ENCODE results near the gene TTLL9. TPM values are rescaled to one million over a fixed set of nuclear protein-coding genes. Genes with fewer than 3 reads are reported as not detected.
A peak's percentile ranks its signal among the peaks of the same experiment; 100 is the strongest.

Gene TTLL9
- total and polyA plus RNA-seq, 2 experiments from 2014 or later, result 0.09 to 0.15 TPM

GRCh38 chr20:31866221-31866620, 4.2 kb upstream of the TTLL9 start:
- DNase-seq (ENCODE audit: low read depth in 1 of 2, low spot score in 1 of 2), result no peak

GRCh38 chr20:31868853-31869672, 1.4 kb upstream of the TTLL9 start:
- Histone ChIP-seq H3K4me3 (peak overlapping the region; percentile 65), H3K4me1 (ENCODE audit: low read depth) (peaks cover 3% of the 10 kb centered on the region), H3K9me3 (ENCODE audit: low read depth) (no peaks in the 10 kb centered on the region), H3K27ac (no peak overlapping the region), H3K27me3 (no peaks in the 10 kb centered on the region), H3K36me3 (no peaks in the 10 kb centered on the region)
- TF ChIP-seq CTCF (IDR thresholded peaks at IDR 0.05; ENCODE audit: low read depth, low read length), result no peak
- no peak for DNase-seq (ENCODE audit: low read depth in 1 of 2, low spot score in 1 of 2)

More at GRCh38 chr20:31866221-31866620, 4.2 kb upstream of the TTLL9 start:
- no peaks in the 10 kb centered on the region for H3K9me3 ChIP-seq (ENCODE audit: low read depth)
- no peaks in the 10 kb centered on the region for H3K27me3 ChIP-seq
- no peak for TF ChIP-seq CTCF (IDR thresholded peaks at IDR 0.05; ENCODE audit: low read depth, low read length)
- H3K27ac ChIP-seq, result no peak overlapping the region
- peaks cover 3% of the 10 kb centered on the region for H3K4me1 ChIP-seq (ENCODE audit: low read depth)
- H3K4me3 ChIP-seq, result no peak overlapping the region
- H3K36me3 ChIP-seq, result no peaks in the 10 kb centered on the region

- Histone ChIP-seq H3K4me3 (peak overlapping the region; percentile 65), H3K27ac (no peak overlapping the region), H3K9me3 (ENCODE audit: low read depth) (no peaks in the 10 kb centered on the region), H3K36me3 (no peaks in the 10 kb centered on the region), H3K4me1 (ENCODE audit: low read depth) (peaks cover 3% of the 10 kb centered on the region), H3K27me3 (no peaks in the 10 kb centered on the region)
- TF ChIP-seq CTCF (IDR thresholded peaks at IDR 0.05; ENCODE audit: low read depth, low read length), result no peak
- DNase-seq (ENCODE audit: low read depth in 1 of 2, low spot score in 1 of 2), result no peak
Observed at GRCh38 chr20:31869673-31869941, 827 bp upstream of the TTLL9 start.

GRCh38 chr20:31870726-31871617, 538 bp downstream of the TTLL9 start:
- Histone ChIP-seq H3K36me3 (no peaks in the 10 kb centered on the region), H3K27me3 (no peaks in the 10 kb centered on the region), H3K27ac (no peak overlapping the region), H3K4me3 (peak overlapping the region; percentile 65), H3K9me3 (ENCODE audit: low read depth) (no peaks in the 10 kb centered on the region), H3K4me1 (ENCODE audit: low read depth) (peaks cover 3% of the 10 kb centered on the region)
- DNase-seq (ENCODE audit: low read depth in 1 of 2, low spot score in 1 of 2), result no peak
- no peak for TF ChIP-seq CTCF (IDR thresholded peaks at IDR 0.05; ENCODE audit: low read depth, low read length)

- Histone ChIP-seq H3K36me3 (no peaks in the 10 kb centered on the region), H3K4me3 (no peak overlapping the region)
Observed at GRCh38 chr20:31871618-31871954, 1.2 kb downstream of the TTLL9 start.

More at GRCh38 chr20:31871618-31871954, 1.2 kb downstream of the TTLL9 start:
- no peak for DNase-seq (ENCODE audit: low read depth in 1 of 2, low spot score in 1 of 2)
- no peaks in the 10 kb centered on the region for H3K27me3 ChIP-seq
- TF ChIP-seq CTCF (IDR thresholded peaks at IDR 0.05; ENCODE audit: low read depth, low read length), result no peak
- H3K4me1 ChIP-seq (ENCODE audit: low read depth), result peaks cover 3% of the 10 kb centered on the region
- H3K9me3 ChIP-seq (ENCODE audit: low read depth), result no peaks in the 10 kb centered on the region
- no peak overlapping the region for H3K27ac ChIP-seq
